Measurements from ENCODE around the gene ERMP1. TPM values are rescaled to one million over a fixed set of nuclear protein-coding genes. Genes with fewer than 3 reads are reported as not detected.

Gene ERMP1
- polyA plus RNA-seq, 3 donors: 2.5 to 3.7 (median 3.6) TPM

DNA sequence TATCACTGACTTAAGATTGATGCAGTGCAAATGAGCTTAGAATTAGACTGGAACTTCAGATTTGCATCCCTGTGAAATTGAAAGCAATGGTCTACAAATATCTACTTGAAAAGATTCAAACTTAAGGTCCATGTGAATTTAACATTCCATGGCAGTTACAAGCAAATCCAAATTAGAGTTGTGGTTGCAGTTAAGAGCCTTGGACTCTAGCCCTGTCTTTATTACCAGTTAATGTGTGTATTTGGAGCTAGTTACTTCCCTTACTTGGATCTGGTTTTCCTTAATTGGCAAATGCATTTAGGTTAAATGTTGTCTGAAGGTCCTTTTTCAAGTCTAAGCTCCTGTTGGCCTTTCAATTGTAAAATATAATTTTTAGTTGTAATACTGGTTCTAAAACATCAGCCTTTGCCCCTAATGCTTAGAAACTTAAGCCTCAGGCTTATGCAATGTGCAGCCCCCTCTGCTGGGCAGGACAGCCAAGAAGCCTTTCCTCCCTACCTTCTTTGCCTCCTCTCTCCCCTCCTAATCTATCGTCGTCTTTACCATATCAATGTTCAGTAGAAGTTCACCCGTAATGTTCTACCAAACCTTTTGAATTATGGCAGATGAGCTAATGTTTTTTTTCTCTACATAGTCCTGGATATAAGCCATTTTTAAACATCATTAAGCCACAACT lies 59.5 kb downstream of the ERMP1 start:
- 90% methylated on average over 2 of the region's 3 CpGs for WGBS (ENCODE audit: insufficient coverage)
- Histone ChIP-seq H3K9ac (ENCODE audit: insufficient read depth, low read length, poor library complexity, severe bottlenecking) (no peak overlapping the region), H3K27ac (ENCODE audit: low read depth in 1 of 2, low read length in 2 of 2) (no peak overlapping the region), H3K36me3 (replicated peaks in 1 of 2; ENCODE audit: control insufficient read depth in 1 of 2, insufficient read depth in 2 of 2, low read length in 2 of 2) (peaks cover 90 to 100% of the 10 kb centered on the region in 2 donors), H4K20me1 (ENCODE audit: insufficient read depth, low read length) (no peaks in the 10 kb centered on the region), H3K4me2 (replicated peaks; ENCODE audit: extremely low read depth, low read length, poor library complexity, severe bottlenecking) (no peak overlapping the region), H3K4me3 (replicated peaks in 1 of 3; ENCODE audit: low read depth in 2 of 3, low read length in 3 of 3) (no peak overlapping the region), H3K79me2 (ENCODE audit: insufficient read depth, low read length) (no peaks in the 10 kb centered on the region), H2AFZ (ENCODE audit: insufficient read depth, low read depth, low read length, poor library complexity, severe bottlenecking) (no peak overlapping the region), H3K9me3 (replicated peaks in 1 of 2; ENCODE audit: control insufficient read depth in 1 of 2, insufficient read depth in 1 of 2, low read length in 2 of 2) (peaks cover under 1 to 5% of the 10 kb centered on the region in 2 donors), H3K27me3 (ENCODE audit: control insufficient read depth in 2 of 2, insufficient read depth in 2 of 2, low read length in 2 of 2) (no peaks in the 10 kb centered on the region), H3K4me1 (ENCODE audit: control insufficient read depth in 1 of 2, insufficient read depth in 2 of 2, low read length in 2 of 2) (no peaks in the 10 kb centered on the region)
- Mint-ChIP-seq H3K9me3 (peaks cover 2 to 8% (median 4%) of the 10 kb centered on the region in 7 donors), H3K4me3 (no peak overlapping the region), H3K27me3 (ENCODE audit: low read depth in 3 of 3) (no peaks in the 10 kb centered on the region), H3K4me1 (no peaks in the 10 kb centered on the region), H3K27ac (no peak overlapping the region), H3K36me3 (peaks cover 77 to 79% of the 10 kb centered on the region in 2 donors)
- intact Hi-C loops (cut with micrococcal nuclease): no loop called here
- TF ChIP-seq, protein P1, sequence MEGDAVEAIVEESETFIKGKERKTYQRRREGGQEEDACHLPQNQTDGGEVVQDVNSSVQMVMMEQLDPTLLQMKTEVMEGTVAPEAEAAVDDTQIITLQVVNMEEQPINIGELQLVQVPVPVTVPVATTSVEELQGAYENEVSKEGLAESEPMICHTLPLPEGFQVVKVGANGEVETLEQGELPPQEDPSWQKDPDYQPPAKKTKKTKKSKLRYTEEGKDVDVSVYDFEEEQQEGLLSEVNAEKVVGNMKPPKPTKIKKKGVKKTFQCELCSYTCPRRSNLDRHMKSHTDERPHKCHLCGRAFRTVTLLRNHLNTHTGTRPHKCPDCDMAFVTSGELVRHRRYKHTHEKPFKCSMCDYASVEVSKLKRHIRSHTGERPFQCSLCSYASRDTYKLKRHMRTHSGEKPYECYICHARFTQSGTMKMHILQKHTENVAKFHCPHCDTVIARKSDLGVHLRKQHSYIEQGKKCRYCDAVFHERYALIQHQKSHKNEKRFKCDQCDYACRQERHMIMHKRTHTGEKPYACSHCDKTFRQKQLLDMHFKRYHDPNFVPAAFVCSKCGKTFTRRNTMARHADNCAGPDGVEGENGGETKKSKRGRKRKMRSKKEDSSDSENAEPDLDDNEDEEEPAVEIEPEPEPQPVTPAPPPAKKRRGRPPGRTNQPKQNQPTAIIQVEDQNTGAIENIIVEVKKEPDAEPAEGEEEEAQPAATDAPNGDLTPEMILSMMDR (IDR thresholded peaks at IDR 0.05): no peak
- no peak for DNase-seq

- Mint-ChIP-seq H3K27me3 (ENCODE audit: low read depth in 3 of 3) (no peaks in the 10 kb centered on the region), H3K4me3 (no peak overlapping the region), H3K27ac (peak overlapping the region in 5 of 7 donors; percentile 2 to 72 (median 32)), H3K9me3 (peaks cover 0 to 1% (median 0%) of the 10 kb centered on the region in 7 donors), H3K4me1 (no peaks in the 10 kb centered on the region), H3K36me3 (peaks cover 82 to 88% of the 10 kb centered on the region in 2 donors)
- no peak for DNase-seq
- no peak overlapping the region for H2AFZ ChIP-seq (ENCODE audit: insufficient read depth, low read depth, low read length, poor library complexity, severe bottlenecking)
- no peak overlapping the region for H3K9ac ChIP-seq (ENCODE audit: insufficient read depth, low read length, poor library complexity, severe bottlenecking)
- no peak overlapping the region for H3K27ac ChIP-seq (ENCODE audit: low read depth in 1 of 2, low read length in 2 of 2)
- WGBS (ENCODE audit: insufficient coverage): no CpG with 5 or more reads among the region's 5 CpGs
- no peak overlapping the region for H3K4me2 ChIP-seq (replicated peaks; ENCODE audit: extremely low read depth, low read length, poor library complexity, severe bottlenecking)
- H4K20me1 ChIP-seq (ENCODE audit: insufficient read depth, low read length): no peaks in the 10 kb centered on the region
- intact Hi-C loops (cut with micrococcal nuclease): no loop called here
- no peaks in the 10 kb centered on the region for H3K4me1 ChIP-seq (ENCODE audit: control insufficient read depth in 1 of 2, insufficient read depth in 2 of 2, low read length in 2 of 2)
- peaks cover 95 to 100% of the 10 kb centered on the region in 2 donors for H3K36me3 ChIP-seq (replicated peaks in 1 of 2; ENCODE audit: control insufficient read depth in 1 of 2, insufficient read depth in 2 of 2, low read length in 2 of 2)
- TF ChIP-seq, protein P1 (IDR thresholded peaks at IDR 0.05): no peak
- H3K4me3 ChIP-seq (replicated peaks in 1 of 3; ENCODE audit: low read depth in 2 of 3, low read length in 3 of 3): no peak overlapping the region
- H3K9me3 ChIP-seq (replicated peaks in 1 of 2; ENCODE audit: control insufficient read depth in 1 of 2, insufficient read depth in 1 of 2, low read length in 2 of 2): no peaks in the 10 kb centered on the region
- H3K27me3 ChIP-seq (ENCODE audit: control insufficient read depth in 2 of 2, insufficient read depth in 2 of 2, low read length in 2 of 2): no peaks in the 10 kb centered on the region
- H3K79me2 ChIP-seq (ENCODE audit: insufficient read depth, low read length): no peaks in the 10 kb centered on the region
Observed at GRCh38 chr9:5767968-5768932, 64.7 kb downstream of the ERMP1 start.

Measured in CD14-positive monocyte (primary cell).